Activated naive CD8-positive, alpha-beta T cell treated with anti-CD3 and anti-CD28 coated beads, Interleukin-2, amount 10 ng/mL, durations not matched to agents 7 days and 5 days (primary cell): Measurements from ENCODE around the gene CD70. TPM values are rescaled to one million over a fixed set of nuclear protein-coding genes. Genes with fewer than 3 reads are reported as not detected.
"Not testable (repeated sequence)": the region's sequence is repeated elsewhere in the genome, so short reads cannot be mapped to it uniquely, and the experiment has no call there.

Experiments used
- ATAC-seq: fragments of 150-1000 bp; cut with Tn5 transposase; one replicate; pipeline ENCODE4 v1.10.0; 2021; ENCODE audit warnings: low read depth, moderate library complexity
- POLR2A ChIA-PET: fragments of 350-600 bp; sonication (Branson Sonifier 250); formaldehyde crosslinking; loops from one replicate; lab custom pipeline; 2021; ENCODE audit warnings: antibody characterized with exemption; lab: Charles Lee
- DNase-seq: peaks from one replicate; pipeline ENCODE4 v3.0.0; 2021
- H3K27ac Mint-ChIP-seq: one replicate; pipeline ENCODE4 v1.8.0; 2022; ENCODE audit warnings: mild to moderate bottlenecking, mixed read lengths
- H3K27me3 Mint-ChIP-seq: one replicate; pipeline ENCODE4 v1.8.0; 2022; ENCODE audit warnings: mild to moderate bottlenecking, moderate library complexity, mixed read lengths
- H3K36me3 Mint-ChIP-seq: one replicate; pipeline ENCODE4 v1.8.0; 2021; ENCODE audit warnings: mild to moderate bottlenecking, mixed read lengths
- H3K4me1 Mint-ChIP-seq: one replicate; pipeline ENCODE4 v1.8.0; 2021; ENCODE audit warnings: mixed read lengths
- H3K4me3 Mint-ChIP-seq: one replicate; pipeline ENCODE4 v1.8.0; 2022; ENCODE audit warnings: mild to moderate bottlenecking, moderate library complexity, mixed read lengths
- H3K9me3 Mint-ChIP-seq: one replicate; pipeline ENCODE4 v1.8.0; 2021; ENCODE audit warnings: mixed read lengths
- total RNA-seq, 2 experiments: library from RNA; stranded (reverse); gene quantifications; one replicate each; pipeline ENCODE4 v1.2.3, GENCODE V29; 2021

The CD70 gene
- total RNA-seq, 2 experiments from 2014 or later, result 6.9 to 7.7 TPM

- peak overlapping the region; percentile 10 for H3K27ac Mint-ChIP-seq
- H3K36me3 Mint-ChIP-seq, result peaks cover 2% of the 10 kb centered on the region
- H3K9me3 Mint-ChIP-seq, result no peaks in the 10 kb centered on the region
- DNase-seq, result no peak
- H3K4me1 Mint-ChIP-seq, result peaks cover 47% of the 10 kb centered on the region
- peaks cover 41% of the 10 kb centered on the region for H3K27me3 Mint-ChIP-seq
- H3K4me3 Mint-ChIP-seq, result peak overlapping the region; percentile 81
- no peak for ATAC-seq
- POLR2A ChIA-PET, result no interaction called here
Measured at GRCh38 chr19:6589711-6590257, 1.2 kb downstream of the CD70 start.

DNA sequence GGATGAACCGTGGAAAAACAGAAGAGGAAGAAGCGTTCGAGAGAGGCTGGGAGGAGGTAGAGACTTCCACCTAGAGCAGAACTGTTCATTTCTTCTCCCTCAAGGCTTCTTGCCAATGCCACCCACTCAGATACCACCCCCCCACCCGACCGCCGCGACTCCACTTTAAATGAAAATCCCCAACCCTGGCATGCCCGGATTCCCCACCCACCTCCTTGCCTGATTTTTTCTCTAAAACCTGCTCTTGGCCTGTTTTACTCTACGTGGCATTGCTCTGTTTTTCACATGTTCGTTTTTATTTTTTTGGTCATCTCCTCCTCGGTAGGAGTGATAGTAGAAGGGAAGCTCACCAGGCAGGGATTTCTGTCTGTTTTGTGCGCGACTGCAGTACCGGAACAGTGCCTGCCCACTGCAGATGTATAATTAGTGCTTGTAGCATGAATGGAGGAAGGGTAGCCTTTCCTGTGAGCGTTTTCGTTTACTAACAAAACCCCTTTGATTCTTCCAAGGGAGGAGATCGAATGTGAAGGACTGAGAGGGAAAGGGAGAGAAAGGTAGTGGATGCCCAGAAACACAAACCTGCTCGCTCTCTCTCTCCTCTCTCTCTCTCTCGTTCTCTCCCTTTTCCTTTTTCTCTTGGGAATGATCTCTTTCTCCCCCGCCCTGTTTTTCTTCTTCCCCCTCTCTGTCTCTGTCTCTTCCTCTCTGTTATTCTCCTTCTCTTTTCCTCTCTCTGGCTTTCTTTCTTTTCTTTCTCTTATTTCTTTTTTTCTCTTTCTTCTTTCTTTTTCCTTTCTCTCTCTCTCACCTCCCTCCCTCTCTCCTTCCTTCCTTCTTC, 2.2 kb downstream of the CD70 start:
- ATAC-seq (no peak), DNase-seq (no peak)
- POLR2A ChIA-PET, result no interaction called here
- Mint-ChIP-seq H3K9me3 (no peaks in the 10 kb centered on the region), H3K4me3 (peak overlapping the region; percentile 81), H3K4me1 (peaks cover 46% of the 10 kb centered on the region), H3K36me3 (peaks cover 2% of the 10 kb centered on the region), H3K27ac (peak overlapping the region; percentile 76), H3K27me3 (peaks cover 41% of the 10 kb centered on the region)

DNA sequence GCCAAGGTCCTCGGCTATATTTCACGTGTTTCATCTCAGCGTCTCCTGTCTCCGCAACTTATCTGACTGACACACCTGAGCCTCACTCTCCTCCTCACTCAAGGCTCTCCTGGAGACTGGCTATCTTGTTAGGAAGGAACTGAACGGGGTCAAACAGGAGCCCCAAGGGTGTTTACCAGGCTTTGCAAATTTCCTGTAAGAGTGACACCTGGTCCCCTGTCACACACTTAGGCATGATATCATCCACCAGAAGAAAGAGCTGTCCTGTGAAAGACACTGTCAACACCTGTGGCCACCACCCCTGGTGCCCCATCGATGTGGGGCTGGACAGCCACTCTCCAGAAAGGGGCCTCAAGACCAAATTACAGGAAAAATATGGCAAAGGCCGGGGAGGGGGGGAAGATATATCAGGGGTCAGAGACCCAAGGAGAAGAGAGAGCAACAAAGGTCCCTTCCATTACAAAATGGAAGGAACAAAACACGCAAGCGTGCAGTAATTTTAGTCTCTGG, 2.9 kb downstream of the CD70 start:
- Mint-ChIP-seq H3K9me3 (no peaks in the 10 kb centered on the region), H3K4me1 (peaks cover 45% of the 10 kb centered on the region), H3K4me3 (peak overlapping the region; percentile 81), H3K27me3 (peaks cover 41% of the 10 kb centered on the region), H3K27ac (no peak overlapping the region), H3K36me3 (peaks cover 2% of the 10 kb centered on the region)
- no peak for ATAC-seq
- no peak for DNase-seq
- POLR2A ChIA-PET, result interaction anchor here (0.6 to 1.5 kb wide), 4 partner anchors 10 to 37 kb away, joined by 3 to 6 read pairs (median 4); no protein-coding TSS in a partner anchor

GRCh38 chr19:6587093-6587820, 3.7 kb downstream of the CD70 start:
- H3K27me3 Mint-ChIP-seq, result peaks cover 38% of the 10 kb centered on the region
- DNase-seq, result peak; percentile 41
- no peaks in the 10 kb centered on the region for H3K9me3 Mint-ChIP-seq
- peak; percentile 17 for ATAC-seq
- peaks cover 40% of the 10 kb centered on the region for H3K4me1 Mint-ChIP-seq
- H3K4me3 Mint-ChIP-seq, result peak overlapping the region; percentile 81
- POLR2A ChIA-PET, result interaction anchor here (0.6 to 1.5 kb wide), 4 partner anchors 9 to 36 kb away, joined by 3 to 6 read pairs (median 4); no protein-coding TSS in a partner anchor
- H3K27ac Mint-ChIP-seq, result peak overlapping the region; percentile 35
- peaks cover 2% of the 10 kb centered on the region for H3K36me3 Mint-ChIP-seq

DNA sequence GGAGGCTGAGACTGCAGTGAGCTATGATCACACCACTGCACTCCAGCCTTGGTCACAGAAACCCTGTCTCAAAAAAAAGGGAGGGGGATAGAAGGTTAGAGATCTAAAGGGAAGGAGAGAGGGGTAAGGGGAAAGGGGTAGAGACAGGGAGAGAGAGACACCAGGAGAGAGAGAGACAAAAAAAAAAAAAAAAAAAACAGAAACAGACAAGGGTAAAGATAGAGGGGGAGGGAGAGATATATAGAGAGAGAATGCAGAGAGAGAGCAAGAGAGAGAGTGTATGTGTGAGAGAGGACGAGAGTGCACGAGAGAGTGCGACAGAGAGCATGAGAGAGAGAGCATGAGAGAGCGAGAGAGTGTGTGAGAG, 4.2 kb downstream of the CD70 start:
- peaks cover 37% of the 10 kb centered on the region for H3K4me1 Mint-ChIP-seq

GRCh38 chr19:6586056-6586455, 4.9 kb downstream of the CD70 start:
- Mint-ChIP-seq H3K27me3 (peaks cover 38% of the 10 kb centered on the region), H3K27ac (no peak overlapping the region), H3K4me3 (peak overlapping the region; percentile 32), H3K4me1 (peaks cover 34% of the 10 kb centered on the region), H3K36me3 (peaks cover 2% of the 10 kb centered on the region), H3K9me3 (no peaks in the 10 kb centered on the region)
- POLR2A ChIA-PET, result no interaction called here
- DNase-seq, result no peak
- no peak for ATAC-seq

More for the DNA sequence above, 4.2 kb downstream of the CD70 start:
- Mint-ChIP-seq H3K4me3 (peak overlapping the region; percentile 81), H3K9me3 (no peaks in the 10 kb centered on the region), H3K36me3 (peaks cover 2% of the 10 kb centered on the region), H3K27ac (peak overlapping the region; percentile 35), H3K27me3 (peaks cover 38% of the 10 kb centered on the region)
- no peak for DNase-seq
- POLR2A ChIA-PET, result interaction anchor here (1.5 kb wide), 2 partner anchors 9 to 35 kb away, joined by 6 read pairs; no protein-coding TSS in a partner anchor
- no peak for ATAC-seq

- not testable (repeated sequence) for H3K4me3 Mint-ChIP-seq, DNase-seq, H3K36me3 Mint-ChIP-seq, H3K27ac Mint-ChIP-seq, H3K9me3 Mint-ChIP-seq, ATAC-seq
- POLR2A ChIA-PET, result interaction anchor here (0.6 kb wide), 1 partner anchor 47 kb away, joined by 3 read pairs; no protein-coding TSS in a partner anchor
- H3K4me1 Mint-ChIP-seq, result peaks cover 11% of the 10 kb centered on the region
- H3K27me3 Mint-ChIP-seq, result peaks cover 14% of the 10 kb centered on the region
Measured at GRCh38 chr19:6582515-6583484, 8.2 kb downstream of the CD70 start.

GRCh38 chr19:6580313-6580712, 10.6 kb downstream of the CD70 start:
- H3K4me3 Mint-ChIP-seq, result no peak overlapping the region

DNA sequence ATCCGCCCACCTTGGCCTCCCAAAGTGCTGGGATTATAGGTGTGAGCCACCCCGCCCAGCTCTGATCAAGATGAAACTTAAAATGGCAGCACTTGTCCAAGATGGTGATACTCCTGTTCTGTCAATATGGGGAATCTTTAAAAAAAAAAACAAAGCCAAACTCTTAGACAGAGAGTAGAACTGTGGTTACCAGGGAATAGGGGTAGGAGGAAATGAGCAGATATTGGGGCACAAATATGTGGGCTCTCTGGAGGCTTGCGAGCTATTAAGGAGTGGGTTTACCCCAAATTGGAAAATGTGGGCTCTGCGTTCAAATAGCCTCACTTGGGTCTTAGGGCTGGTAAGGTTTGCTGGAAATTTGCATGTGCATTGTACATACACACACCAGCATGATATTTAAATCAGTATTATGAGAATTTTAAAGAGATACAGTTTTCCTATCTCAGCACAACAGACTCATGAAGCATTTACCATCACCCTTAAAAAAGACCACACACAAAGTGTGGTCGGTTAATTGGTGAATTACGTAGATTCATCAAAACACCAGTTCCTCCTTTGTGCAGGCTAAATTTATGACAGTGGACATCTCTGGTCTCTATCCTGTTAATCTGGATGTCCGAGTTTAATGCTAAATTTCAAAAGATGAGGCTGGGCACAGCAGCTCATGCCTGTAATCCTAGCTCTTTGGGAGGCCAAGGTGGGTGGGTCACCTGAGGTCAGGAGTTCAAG, 11.3 kb downstream of the CD70 start:
- no peak overlapping the region for H3K4me3 Mint-ChIP-seq

More at GRCh38 chr19:6580313-6580712, 10.6 kb downstream of the CD70 start:
- Mint-ChIP-seq H3K4me1 (peaks cover 2% of the 10 kb centered on the region), H3K9me3 (no peaks in the 10 kb centered on the region), H3K27ac (no peak overlapping the region), H3K27me3 (peaks cover 4% of the 10 kb centered on the region), H3K36me3 (no peaks in the 10 kb centered on the region)
- DNase-seq, result no peak
- POLR2A ChIA-PET, result no interaction called here
- no peak for ATAC-seq

DNA sequence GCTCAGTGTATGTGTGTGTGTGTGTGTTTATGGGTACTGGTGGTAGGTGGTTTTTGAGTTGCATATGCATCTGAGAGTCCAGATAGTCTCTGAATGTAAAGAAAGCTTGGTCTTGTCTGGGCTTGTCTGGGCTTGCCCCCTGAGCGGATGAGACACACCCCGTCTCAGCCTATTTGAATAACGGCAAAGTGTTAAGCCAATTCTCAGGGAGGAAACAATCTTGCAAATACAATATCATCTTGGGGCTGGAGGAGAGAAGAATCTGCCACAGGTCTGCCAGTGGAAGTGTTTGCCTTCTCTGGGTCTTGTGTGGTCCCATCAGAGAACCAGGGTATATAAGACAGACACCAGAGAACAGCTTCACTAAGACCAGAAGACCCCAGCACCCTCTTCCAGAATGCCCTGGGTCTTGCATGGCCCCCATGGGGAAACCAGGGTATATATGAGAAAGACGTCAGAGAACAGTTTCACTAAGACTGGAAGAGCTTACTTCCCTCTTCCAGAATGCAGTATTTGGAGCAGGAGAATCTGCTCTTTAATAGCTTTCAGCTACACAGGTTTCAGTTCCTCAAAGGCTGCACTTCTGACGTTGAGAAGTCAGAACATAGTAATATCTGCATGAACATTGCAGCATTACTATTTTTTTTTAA, 13.3 kb downstream of the CD70 start:
- H3K36me3 Mint-ChIP-seq, result no peaks in the 10 kb centered on the region

More for the DNA sequence above, 11.3 kb downstream of the CD70 start:
- Mint-ChIP-seq H3K27me3 (peaks cover 4% of the 10 kb centered on the region), H3K4me1 (peaks cover 2% of the 10 kb centered on the region), H3K9me3 (no peaks in the 10 kb centered on the region), H3K36me3 (no peaks in the 10 kb centered on the region), H3K27ac (no peak overlapping the region)
- ATAC-seq (no peak), DNase-seq (no peak)
- POLR2A ChIA-PET, result no interaction called here

DNA sequence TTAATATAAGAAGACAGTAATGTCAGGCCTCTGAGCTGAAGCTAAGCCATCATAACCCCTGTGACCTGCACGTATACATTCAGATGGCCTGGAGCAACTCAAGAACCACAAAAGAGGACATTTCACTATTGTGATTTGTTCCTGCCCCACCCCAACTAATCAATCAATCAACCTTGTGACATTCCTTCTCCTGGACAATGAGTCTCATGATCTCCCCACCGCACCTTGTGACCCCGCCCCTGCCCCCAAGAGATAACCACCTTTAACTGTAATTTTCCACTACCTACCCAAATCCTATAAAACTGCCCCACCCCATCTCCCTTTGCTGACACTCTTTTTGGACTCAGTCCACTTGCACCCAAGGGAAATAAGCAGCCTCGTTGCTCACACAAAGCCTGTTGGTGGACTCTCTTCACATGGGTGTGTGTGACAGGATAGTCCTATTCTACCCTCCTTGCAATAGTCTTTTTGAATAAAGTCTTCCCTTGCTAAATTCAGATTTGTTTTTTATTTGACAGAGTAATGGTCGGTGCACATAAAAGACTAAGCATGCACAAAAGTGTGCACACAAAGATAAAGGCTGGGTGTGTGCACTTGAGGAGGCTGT, 14.0 kb downstream of the CD70 start:
- Mint-ChIP-seq H3K4me1 (peaks cover 2% of the 10 kb centered on the region), H3K27ac (no peak overlapping the region), H3K27me3 (peaks cover 6% of the 10 kb centered on the region), H3K9me3 (no peaks in the 10 kb centered on the region), H3K4me3 (no peak overlapping the region), H3K36me3 (no peaks in the 10 kb centered on the region)
- ATAC-seq (no peak), DNase-seq (no peak)
- POLR2A ChIA-PET, result interaction anchor here (2.1 kb wide), 1 partner anchor 10 kb away, joined by 6 read pairs; no protein-coding TSS in a partner anchor

More for the DNA sequence above, 13.3 kb downstream of the CD70 start:
- ATAC-seq (peak; percentile 89), DNase-seq (no peak)
- Mint-ChIP-seq H3K27me3 (peaks cover 4% of the 10 kb centered on the region), H3K4me1 (peaks cover 2% of the 10 kb centered on the region), H3K27ac (no peak overlapping the region), H3K9me3 (no peaks in the 10 kb centered on the region), H3K4me3 (no peak overlapping the region)
- POLR2A ChIA-PET, result interaction anchor here (2.1 kb wide), 1 partner anchor 10 kb away, joined by 6 read pairs; no protein-coding TSS in a partner anchor
